ENCODE measurements around the gene GPR141.

GPR141 gene

GRCh38 chr7:37756797-37757551, 73.4 kb downstream of the GPR141 start:
- no peak for DNase-seq (ENCODE audit: low read depth)
- in situ Hi-C loops (cut with HindIII; ENCODE audit: low sequenced_read_pairs): no loop called here
- no peak for TF ChIP-seq CTCF (IDR thresholded peaks at IDR 0.05; ENCODE audit: low read depth, low read length, missing control alignments)
- H3K4me3 ChIP-seq (ENCODE audit: low read depth, low read length): no peak overlapping the region

- in situ Hi-C loops (cut with HindIII; ENCODE audit: low sequenced_read_pairs): no loop called here
- no peak for DNase-seq (ENCODE audit: low read depth)
- TF ChIP-seq CTCF (IDR thresholded peaks at IDR 0.05; ENCODE audit: low read depth, low read length, missing control alignments): no peak
- no peak overlapping the region for H3K4me3 ChIP-seq (ENCODE audit: low read depth, low read length)
Measured at GRCh38 chr7:37757563-37757962, 74.0 kb downstream of the GPR141 start.

GRCh38 chr7:37758501-37759045, 75.0 kb downstream of the GPR141 start:
- in situ Hi-C loops (cut with HindIII; ENCODE audit: low sequenced_read_pairs): no loop called here
- TF ChIP-seq CTCF (IDR thresholded peaks at IDR 0.05; ENCODE audit: low read depth, low read length, missing control alignments): no peak
- DNase-seq (ENCODE audit: low read depth): no peak
- no peak overlapping the region for H3K4me3 ChIP-seq (ENCODE audit: low read depth, low read length)

GRCh38 chr7:37759526-37759925, 76.0 kb downstream of the GPR141 start:
- no peak overlapping the region for H3K4me3 ChIP-seq (ENCODE audit: low read depth, low read length)
- DNase-seq (ENCODE audit: low read depth): no peak
- in situ Hi-C loops (cut with HindIII; ENCODE audit: low sequenced_read_pairs): no loop called here
- no peak for TF ChIP-seq CTCF (IDR thresholded peaks at IDR 0.05; ENCODE audit: low read depth, low read length, missing control alignments)

GRCh38 chr7:37765421-37765829, 81.9 kb downstream of the GPR141 start:
- no peak for TF ChIP-seq CTCF (IDR thresholded peaks at IDR 0.05; ENCODE audit: low read depth, low read length, missing control alignments)
- no peak overlapping the region for H3K4me3 ChIP-seq (ENCODE audit: low read depth, low read length)
- no peak for DNase-seq (ENCODE audit: low read depth)
- in situ Hi-C loops (cut with HindIII; ENCODE audit: low sequenced_read_pairs): no loop called here

GRCh38 chr7:37765872-37766525, 82.4 kb downstream of the GPR141 start:
- in situ Hi-C loops (cut with HindIII; ENCODE audit: low sequenced_read_pairs): no loop called here
- DNase-seq (ENCODE audit: low read depth): no peak
- no peak for TF ChIP-seq CTCF (IDR thresholded peaks at IDR 0.05; ENCODE audit: low read depth, low read length, missing control alignments)
- no peak overlapping the region for H3K4me3 ChIP-seq (ENCODE audit: low read depth, low read length)

All from astrocyte of the cerebellum (primary cell).